ENCODE measurements around the gene NDRG4.

DNA sequence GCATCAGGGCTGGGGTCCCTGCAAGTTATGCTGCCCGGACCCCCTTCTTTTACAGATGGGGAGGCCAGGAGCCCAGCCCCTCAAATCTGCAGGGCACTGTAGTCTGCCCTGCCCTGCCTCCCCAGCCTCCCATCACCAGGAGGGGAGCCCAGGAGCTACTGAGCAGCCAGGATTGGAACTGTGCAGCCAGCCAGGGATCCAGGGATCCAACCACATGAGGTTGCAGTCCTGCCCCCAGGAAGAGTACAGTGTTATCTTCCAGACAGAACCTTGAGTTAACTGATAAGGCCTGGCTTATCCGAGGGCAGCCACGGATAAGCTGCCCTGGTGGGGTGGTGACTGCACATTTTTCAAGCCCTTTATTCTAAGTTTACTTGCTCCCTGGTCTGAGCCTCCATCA is 11.4 kb upstream of the NDRG4 start:
- TF ChIP-seq, protein P1, sequence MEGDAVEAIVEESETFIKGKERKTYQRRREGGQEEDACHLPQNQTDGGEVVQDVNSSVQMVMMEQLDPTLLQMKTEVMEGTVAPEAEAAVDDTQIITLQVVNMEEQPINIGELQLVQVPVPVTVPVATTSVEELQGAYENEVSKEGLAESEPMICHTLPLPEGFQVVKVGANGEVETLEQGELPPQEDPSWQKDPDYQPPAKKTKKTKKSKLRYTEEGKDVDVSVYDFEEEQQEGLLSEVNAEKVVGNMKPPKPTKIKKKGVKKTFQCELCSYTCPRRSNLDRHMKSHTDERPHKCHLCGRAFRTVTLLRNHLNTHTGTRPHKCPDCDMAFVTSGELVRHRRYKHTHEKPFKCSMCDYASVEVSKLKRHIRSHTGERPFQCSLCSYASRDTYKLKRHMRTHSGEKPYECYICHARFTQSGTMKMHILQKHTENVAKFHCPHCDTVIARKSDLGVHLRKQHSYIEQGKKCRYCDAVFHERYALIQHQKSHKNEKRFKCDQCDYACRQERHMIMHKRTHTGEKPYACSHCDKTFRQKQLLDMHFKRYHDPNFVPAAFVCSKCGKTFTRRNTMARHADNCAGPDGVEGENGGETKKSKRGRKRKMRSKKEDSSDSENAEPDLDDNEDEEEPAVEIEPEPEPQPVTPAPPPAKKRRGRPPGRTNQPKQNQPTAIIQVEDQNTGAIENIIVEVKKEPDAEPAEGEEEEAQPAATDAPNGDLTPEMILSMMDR (IDR thresholded peaks at IDR 0.05): no peak
- TF ChIP-seq POLR2A (IDR thresholded peaks at IDR 0.05) (no peak), POLR2AphosphoS5 (IDR thresholded peaks at IDR 0.05) (no peak)

Measured in prostate gland (tissue), 2 donors.